GM12801 (cell line): ENCODE measurements around the gene NCKAP5.

Source experiments
- CTCF ChIP-seq: IDR thresholded peaks from one replicate; pipeline ENCODE4 v1.5.1; 2011; ENCODE audit warnings: control low read depth; ENCODE audit not compliant: insufficient read length; ENCODE audit errors: extremely low read depth

The NCKAP5 gene

GRCh38 chr2:133453032-133453431 is 115.2 kb downstream of the NCKAP5 start:
- TF ChIP-seq CTCF: no peak

- TF ChIP-seq CTCF: no peak
Measured at GRCh38 chr2:133452583-133452982, 115.7 kb downstream of the NCKAP5 start.

GRCh38 chr2:133452146-133452545 is 116.1 kb downstream of the NCKAP5 start:
- no peak for TF ChIP-seq CTCF

- no peak for TF ChIP-seq CTCF
Measured at GRCh38 chr2:133448195-133448594, 120.1 kb downstream of the NCKAP5 start.

- TF ChIP-seq CTCF: no peak
Measured at GRCh38 chr2:133447303-133447702, 121.0 kb downstream of the NCKAP5 start.

GRCh38 chr2:133444465-133444864 is 123.8 kb downstream of the NCKAP5 start:
- TF ChIP-seq CTCF: no peak

- no peak for TF ChIP-seq CTCF
Measured at GRCh38 chr2:133442393-133442792, 125.9 kb downstream of the NCKAP5 start.

GRCh38 chr2:133439565-133439920 is 128.7 kb downstream of the NCKAP5 start:
- no peak for TF ChIP-seq CTCF
